NCI-H2029 (cell line): ENCODE results near the gene LCE2D.
"Not testable (repeated sequence)": the region's sequence is repeated elsewhere in the genome, so short reads cannot be mapped to it uniquely, and the experiment has no call there.

Experiments
- DNase-seq: peaks from one replicate; lab custom pipeline; 2025; lab: John Stamatoyannopoulos, UW

The LCE2D gene, protein sequence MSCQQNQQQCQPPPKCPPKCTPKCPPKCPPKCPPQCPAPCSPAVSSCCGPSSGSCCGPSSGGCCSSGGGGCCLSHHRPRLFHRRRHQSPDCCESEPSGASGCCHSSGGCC

DNA sequence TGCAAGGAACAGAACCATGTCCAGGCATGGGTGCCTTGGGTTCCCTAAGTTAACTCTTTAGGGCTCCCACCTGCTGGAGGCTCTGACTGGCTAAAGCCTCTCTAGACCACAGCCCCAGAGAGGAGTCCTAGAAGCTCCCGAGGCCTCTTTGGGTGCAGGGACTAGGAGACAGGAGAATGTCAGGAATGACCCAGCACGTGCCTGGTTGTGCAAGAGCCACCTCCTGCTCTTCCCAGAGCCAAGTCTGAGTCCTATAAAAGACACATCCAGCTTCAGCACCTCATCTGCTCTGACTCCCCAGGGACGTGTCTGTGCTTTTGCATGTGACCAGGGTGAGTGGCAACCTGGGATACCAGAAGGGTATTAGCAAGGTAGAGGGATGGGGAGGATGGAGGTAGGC, at the start of gene LCE2D:
Gene LCE2D (plus strand): TSS at position 283 of the 400 bp plus-strand sequence. CDS start 726 bp downstream, outside the sequence.
- no peak for DNase-seq

DNA sequence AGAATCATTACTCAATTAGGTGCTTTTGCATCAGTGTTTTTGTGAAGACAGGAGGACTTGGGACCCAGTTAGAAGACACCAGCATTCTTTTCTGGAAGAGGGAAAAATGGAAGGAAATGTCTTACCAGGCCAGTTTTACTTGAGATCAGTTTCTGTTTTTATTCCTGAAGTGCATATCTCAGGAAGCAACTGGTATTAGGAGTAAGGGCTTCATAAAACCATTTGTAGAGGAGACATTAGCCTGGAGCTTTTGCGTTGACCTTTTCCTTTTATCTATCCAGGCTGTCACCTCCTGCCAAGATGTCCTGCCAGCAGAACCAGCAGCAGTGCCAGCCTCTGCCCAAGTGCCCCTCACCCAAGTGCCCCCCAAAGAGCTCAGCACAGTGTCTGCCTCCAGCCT, 49.7 kb upstream of the LCE2D start, which contains the start of gene LCE3B:
Gene LCE3B (plus strand): TSS at position 301 of the 400 bp plus-strand sequence. CDS start 0 bp downstream, at position 301.
- DNase-seq = no peak

DNA sequence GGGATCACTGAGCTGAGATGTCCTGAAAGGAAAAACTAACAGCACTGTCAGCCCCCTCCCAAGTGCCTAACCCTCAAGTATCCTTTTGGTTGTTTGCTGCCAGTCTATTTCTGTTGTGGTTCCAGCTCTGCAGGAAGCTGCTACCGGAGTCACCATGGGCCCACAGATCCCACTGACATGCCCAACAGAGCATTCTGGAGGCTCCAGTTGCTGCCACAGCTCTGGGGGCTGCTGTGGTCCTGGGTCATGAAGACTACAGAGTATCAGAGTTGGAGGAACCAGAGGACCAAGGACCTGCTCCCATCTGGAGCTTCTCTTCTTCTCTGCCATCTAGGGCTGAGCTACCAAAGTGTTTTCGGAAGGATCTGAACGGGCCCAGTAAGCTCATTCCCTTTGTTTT, 41.2 kb upstream of the LCE2D start:
- no peak for DNase-seq

DNA sequence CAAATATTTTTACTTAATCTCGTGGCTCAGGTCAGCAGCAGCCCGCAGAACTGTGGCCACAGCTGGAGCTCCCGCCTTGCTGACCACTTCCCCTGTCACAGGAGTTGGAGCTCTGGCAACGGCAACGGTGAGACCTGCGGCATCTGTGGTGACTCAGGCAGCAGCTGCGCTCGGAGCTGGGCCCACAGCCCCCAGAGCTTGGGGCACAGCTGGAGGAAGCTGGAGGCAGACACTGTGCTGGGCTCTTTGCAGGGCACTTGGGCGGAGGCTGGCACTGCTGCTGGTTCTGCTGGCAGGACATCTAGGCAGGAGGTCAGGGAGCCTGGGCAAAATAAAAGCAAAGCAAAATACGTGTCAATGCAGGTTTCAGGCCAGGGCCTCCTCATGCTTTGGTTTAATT, 40.4 kb upstream of the LCE2D start, which contains the start of gene LCE3A:
Gene LCE3A (minus strand): TSS at position 301 of the 400 bp plus-strand sequence. CDS start 0 bp downstream, at position 301.
- no peak for DNase-seq

GRCh38 chr1:152623203-152623844, 39.9 kb upstream of the LCE2D start:
- no peak for DNase-seq

GRCh38 chr1:152626744-152627143, 36.4 kb upstream of the LCE2D start:
- no peak for DNase-seq

- DNase-seq = no peak
Observed at GRCh38 chr1:152630596-152630995, 32.6 kb upstream of the LCE2D start.

DNA sequence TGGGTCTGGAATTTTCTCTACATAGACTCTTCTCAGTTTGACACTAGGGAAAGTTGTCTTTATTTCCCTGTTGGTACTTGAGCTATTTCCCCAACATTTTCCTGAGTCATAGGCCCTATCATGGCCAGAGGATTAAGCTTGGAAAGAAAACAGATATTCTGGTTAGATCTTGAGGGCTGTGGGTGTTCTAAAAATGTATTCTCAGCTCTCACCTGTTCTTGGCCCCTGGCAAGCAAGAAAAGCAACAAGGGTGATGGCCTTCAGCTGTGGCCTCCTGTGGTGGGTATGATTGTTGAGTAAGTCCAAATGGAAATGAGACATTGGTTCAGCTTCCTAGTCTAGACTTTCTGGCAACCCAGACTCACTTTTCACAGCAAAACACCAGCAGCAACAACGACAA, 22.8 kb upstream of the LCE2D start:
- no peak for DNase-seq

DNA sequence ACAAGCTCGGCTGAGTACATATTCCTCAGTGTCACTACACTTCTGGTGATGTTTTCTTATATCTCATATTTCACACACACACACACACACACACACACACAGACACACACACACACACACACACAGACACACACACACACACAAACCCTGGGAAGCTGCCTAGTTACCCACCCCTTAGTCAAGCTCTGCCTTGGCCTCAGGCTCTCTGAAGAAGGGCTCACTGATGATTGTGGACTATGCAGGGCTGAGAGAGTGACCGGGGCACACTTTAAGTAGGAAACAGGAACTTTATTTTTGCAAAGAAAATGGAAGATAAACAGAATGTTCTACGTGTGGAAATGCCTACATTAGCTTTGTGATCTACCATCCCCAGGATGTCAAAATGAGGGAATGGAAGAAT, 19.2 kb upstream of the LCE2D start:
- DNase-seq = no peak

GRCh38 chr1:152645146-152645545, 18.0 kb upstream of the LCE2D start:
- no peak for DNase-seq

- DNase-seq = no peak
Observed at GRCh38 chr1:152646656-152647055, 16.5 kb upstream of the LCE2D start.

DNA sequence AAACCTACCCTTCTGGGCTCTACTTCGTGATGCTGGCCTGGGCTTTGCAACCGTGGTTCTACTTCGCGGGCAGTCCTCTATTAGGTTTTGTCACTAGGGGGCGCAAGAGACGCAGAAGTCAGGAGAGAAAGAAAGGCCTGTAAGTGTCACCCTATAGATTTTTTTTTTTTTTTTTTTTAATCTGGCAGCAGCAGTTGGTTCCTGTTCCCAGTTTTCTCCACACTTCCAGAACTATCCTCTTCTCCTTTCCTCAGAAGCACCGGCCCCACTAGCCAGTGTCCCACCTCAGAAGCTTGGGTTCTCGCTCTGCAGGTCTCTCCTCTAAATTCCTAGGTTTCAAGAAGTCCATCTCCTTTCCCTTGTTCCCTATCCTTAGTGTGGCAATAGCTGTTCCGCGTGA, 9.1 kb upstream of the LCE2D start:
- DNase-seq = peak; percentile 38

DNA sequence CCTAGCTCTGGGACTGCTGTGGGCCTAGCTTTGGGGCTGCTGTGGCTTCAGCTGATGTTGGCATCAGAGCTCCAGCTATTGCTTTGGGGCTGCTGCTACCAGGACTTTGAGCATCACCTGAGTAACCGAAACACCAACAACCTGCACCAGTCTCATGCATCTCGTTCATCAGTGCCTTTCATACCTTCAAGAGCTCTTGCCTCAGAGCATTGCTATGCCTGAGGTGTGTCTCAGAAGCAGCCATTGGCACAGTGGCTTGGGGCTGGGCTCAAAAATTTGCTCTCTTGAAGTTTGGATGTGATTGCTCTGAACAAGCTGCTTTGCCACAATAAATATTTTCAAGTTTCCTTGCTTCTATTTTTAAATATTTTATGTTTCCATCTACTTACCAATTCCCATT, 6.7 kb upstream of the LCE2D start:
- no peak for DNase-seq

DNA sequence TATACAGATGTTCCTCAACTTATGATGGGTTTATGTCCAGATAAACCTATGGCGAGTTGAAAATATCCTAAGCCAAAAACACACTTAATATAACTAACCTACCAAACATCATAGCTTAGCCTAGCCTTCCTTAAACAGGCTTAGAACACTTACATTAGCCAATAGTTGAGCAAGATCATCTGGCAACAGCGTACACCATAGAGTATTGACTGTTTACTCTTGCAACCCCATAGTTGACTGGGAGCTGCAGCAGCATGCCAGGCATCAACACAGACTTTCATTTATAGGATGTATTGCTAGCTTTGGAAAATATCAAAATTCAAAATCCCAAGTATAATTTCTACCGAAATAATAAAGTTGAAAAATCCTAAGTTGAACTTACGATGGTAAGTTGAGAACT, 5.5 kb upstream of the LCE2D start:
- no peak for DNase-seq

DNA sequence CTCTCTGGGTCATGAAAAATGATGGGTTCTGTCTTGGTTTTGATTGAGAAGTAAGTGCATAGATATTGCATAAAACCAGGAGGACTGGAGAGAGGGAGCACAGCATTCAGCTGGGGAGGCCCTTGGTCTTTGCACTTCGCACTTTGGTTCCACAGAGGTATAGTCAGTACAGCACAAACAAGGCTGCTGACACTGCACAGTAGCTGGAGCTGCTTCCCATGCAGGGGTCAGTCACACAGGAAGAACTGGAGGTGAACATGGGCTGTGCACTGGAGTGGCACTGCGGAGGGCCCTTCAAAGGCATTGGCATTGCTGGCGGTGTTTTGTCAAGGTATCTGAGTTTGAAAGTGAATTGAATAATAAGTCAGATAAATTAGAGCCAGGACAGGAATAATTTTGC, 4.5 kb upstream of the LCE2D start:
- DNase-seq = no peak

DNA sequence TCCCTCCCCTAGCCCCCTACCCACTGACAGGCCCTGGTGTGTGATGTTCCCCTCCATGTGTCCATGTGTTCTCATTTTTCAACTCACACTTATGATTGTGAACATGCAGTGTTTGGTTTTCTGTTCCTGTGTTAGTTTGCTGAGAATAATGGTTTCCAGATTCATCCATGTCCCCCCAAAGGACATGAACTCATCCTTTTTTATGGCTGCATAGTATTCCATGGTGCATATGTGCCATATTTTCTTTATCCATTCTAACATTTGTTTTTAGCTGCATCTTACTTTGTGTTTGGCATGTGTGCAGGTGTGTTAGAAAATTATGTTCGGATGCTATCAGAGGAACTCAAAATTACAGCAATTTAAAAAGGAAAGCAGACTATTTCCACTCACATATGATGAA, 3.0 kb downstream of the LCE2D start:
- not testable (repeated sequence) for DNase-seq

DNA sequence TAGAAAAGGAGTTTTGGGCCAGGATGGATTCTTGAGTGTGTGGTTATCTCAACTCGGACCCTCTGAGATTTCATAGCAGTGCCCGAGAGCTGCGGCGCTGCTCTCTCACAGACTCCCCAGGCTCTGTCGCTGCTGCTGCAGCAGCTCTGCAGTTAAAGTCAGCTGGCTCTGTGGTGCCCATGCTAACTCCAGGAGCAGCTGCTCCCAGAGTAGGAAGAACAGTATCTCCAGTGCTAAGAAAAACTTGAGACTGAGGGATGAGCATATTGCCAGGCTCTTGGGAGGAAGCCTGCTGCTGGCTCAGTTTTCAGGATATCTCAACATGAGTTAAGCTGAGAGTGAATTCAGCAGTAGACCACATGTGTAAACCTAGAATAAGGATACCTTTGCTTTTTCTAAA, 4.5 kb downstream of the LCE2D start:
- DNase-seq = no peak

- no peak for DNase-seq
Observed at GRCh38 chr1:152673016-152673415, 9.8 kb downstream of the LCE2D start.

DNA sequence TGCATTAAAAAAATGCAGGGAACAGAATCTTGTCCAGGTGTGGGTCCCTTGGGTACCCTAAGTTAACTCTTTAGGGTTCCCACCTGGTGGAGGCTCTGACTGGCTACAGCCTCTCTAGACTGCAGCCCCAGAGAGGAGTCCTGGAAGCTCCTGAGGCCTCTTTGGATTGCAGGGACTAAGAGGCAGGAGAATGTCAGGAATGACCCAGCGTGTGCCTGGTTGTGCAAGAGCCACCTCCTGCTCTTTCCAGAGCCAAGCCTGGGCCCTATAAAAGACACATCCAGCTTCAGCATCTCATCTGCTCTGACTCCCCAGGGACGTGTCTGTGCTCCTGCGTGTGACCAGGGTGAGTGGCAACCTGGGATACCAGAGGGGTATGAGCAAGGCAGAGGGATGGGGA, 11.8 kb downstream of the LCE2D start, which contains the start of gene LCE2C:
Gene LCE2C (plus strand): TSS at position 297 of the 400 bp plus-strand sequence. CDS start 737 bp downstream, outside the sequence.
- not testable (repeated sequence) for DNase-seq

GRCh38 chr1:152679459-152679858, 16.3 kb downstream of the LCE2D start:
- DNase-seq = no peak

DNA sequence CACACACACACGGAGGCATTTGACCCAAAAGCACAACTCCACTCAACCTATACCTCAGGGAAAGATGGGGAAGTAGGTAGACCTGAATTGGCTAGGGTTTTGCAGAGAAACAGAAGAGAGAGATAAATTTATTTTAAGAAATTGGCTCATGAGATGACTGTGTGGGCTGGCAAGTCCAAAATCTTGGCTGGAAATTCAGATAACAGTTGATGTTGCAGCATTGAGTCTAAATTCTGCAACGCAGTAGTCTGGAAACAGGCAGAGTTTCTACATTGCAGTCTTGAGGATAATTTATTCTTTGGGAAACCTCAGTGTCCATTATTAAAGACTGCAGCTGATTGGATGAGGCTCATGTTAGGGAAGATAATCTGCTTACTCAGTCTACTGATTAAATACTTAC, 18.4 kb downstream of the LCE2D start:
- no peak for DNase-seq

GRCh38 chr1:152683846-152684245, 20.7 kb downstream of the LCE2D start:
- DNase-seq = no peak

DNA sequence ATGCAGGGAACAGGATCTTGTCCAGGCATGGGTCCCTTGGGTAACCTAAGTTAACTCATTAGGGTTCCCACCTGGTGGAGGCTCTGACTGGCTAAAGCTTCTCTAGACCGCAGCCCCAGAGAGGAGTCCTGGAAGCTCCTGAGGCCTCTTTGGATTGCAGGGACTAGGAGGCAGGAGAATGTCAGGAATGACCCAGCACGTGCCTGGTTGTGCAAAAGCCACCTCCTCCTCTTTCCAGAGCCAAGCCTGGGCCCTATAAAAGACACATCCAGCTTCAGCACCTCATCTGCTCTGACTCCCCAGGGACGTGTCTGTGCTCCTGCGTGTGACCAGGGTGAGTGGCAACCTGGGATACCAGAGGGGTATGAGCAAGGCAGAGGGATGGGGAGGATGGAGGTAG, 22.6 kb downstream of the LCE2D start, which contains the start of gene LCE2B:
Gene LCE2B (plus strand): TSS at position 301 of the 400 bp plus-strand sequence. CDS start 721 bp downstream, outside the sequence.
- not testable (repeated sequence) for DNase-seq
